Measurements from ENCODE around the gene GLIS1.

- TF ChIP-seq CTCF (conservative IDR thresholded peaks at IDR 0.05) (no peak), ZFX (IDR thresholded peaks at IDR 0.05) (no peak)
These were observed 147.0 kb downstream of the GLIS1 start for GRCh38 chr1:53591924-53592323.
